MV-4-11 (cell line): ENCODE measurements around the gene PTPA.

Experiments used
- DNase-seq: peaks from one replicate; lab custom pipeline; 2025; lab: John Stamatoyannopoulos, UW

The PTPA gene

DNA sequence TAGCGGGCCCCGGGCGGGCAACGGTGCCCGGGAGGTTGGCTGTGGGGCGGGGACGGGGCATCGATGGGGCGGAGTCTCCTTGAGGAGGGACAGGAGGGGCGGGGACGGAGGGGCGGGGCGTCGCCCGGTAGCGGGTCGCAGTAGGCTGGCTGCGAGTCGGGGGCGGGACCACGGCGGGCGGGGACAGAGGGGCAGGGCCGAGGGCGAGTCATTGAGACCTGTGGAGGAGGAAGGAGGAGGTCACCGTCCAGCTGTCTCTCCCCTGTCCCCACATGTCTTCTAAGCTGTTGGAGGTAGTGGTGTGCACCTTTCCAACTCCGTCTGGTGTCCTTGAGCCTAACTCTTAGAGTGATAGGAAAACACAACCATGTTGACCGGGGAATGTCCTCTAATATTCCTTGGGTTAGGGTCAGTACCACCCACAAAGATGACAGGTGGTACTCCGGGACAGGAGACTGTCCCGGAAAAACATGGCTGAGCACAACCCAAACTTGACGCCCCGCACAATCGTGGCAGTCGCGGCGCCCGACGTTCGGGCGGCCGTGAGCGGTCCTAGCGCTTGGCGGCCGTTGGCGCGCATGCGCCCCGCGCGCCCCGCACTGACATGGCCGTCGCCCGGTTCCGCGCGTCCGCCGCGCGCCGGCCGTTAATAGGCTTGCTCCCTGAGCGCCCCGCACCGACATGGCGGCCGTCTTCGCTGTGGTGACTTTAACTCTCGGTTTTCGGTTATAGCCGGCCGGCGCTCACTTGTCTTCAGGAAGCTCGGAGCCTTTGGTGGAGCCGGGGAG lies at the start of gene PTPA, which contains the start of gene CRAT:
TSS of gene PTPA (plus strand) at position 676 of the 788 bp plus-strand sequence. CDS start 186 bp downstream, outside the sequence.
TSS of gene CRAT (minus strand) at position 54 of the 788 bp plus-strand sequence. CDS start 284 bp downstream, outside the sequence.
- DNase-seq = peak; percentile 88

DNA sequence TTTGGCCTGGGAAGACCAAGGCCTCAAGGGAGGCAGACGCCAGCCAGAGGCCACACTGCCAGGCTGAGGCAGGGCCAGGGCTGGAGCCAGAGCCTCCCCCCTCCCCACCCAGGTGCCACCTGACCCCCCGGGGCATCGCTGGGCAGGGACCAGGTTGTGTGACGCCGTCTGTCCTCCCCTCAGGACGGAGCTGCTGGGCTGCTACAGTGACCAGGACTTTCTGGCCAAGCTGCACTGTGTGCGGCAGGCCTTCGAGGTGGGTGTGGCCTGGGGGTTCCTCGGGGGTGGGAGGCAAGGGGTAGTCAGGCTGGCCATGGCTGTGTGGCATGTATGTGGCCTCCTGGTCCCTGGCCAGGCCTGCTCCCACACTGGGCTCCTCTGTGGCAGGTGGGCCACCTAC lies 48.2 kb upstream of the PTPA start:
- no peak for DNase-seq

DNA sequence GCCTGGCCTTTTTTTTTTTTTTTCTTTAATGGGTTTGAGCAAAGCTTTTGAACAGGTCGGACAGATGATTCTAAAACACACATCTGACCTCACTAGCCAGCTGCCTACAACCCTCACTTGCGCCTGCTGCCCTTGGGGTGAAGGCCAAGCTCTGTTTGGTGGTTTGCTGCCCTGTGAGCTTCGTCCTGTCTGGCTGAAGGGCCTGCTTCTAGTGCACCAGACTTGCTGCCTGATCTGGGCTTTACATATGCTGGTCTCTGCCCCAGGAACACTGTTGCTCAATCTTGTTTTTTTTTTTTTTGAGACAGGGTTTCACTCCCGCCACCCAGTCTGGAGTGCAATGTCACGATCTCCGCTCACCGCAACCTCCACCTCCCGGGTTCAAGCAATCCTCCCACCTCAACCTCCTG lies 46.7 kb upstream of the PTPA start:
- peak; percentile 67 for DNase-seq

DNA sequence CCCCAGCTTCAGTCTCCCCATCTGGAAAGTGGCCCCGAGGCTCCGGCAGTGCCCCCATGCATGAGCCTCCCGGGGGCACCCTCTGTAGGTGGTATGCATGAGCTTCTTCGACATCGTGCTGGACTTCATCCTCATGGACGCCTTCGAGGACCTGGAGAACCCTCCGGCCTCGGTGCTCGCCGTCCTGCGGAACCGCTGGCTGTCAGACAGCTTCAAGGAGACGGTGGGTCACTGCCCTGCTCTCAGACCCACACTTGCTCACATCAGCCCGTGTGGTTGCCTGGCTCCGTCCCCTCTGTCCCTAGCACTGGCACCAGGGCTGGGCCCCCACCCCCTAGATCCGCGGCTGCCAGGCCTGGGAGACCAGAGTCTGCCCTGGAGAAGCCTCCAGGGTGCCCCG lies 43.1 kb upstream of the PTPA start:
- DNase-seq = no peak

DNA sequence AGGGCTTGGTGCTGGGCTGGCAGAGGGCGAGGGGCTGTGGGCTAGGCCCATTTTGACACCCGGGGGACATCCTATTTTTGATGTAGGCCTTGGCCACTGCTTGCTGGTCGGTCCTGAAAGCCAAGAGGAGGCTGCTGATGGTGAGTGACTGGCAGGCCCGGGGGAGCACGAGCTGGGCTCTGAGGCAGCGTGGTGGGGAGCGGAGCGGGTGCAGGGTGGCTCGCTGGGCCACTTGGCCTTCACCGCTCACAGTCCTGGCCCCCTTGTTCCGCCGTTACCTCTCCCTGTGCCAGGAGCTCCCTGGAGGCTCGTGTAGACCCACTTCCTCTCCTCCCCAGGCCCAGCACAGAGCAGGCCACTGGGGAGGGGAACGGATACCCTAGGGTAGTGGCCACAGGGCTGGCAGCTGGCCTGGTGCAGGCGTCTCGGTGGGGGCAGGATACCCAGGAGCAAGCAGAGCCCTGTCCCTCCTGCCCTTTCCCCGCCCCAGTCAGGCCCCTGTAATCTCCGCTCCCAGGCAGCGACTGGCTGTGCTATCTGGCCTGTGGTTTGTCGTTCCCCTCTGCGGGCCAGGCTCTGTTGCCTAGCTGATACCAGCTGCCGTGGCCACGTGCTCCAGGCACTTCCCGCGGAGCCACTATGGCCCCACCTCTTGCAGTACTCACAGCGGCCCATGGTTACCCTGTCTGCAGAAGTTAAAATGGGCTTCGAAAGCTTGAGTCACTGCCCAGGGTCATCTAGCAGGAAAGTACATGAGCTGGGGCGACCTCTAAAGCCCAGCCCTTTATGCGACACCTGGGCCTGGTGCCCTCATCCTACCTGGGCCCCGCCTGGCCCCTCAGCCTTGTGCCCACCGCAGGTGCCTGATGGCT lies 42.0 kb upstream of the PTPA start:
- peak; percentile 95 for DNase-seq

DNA sequence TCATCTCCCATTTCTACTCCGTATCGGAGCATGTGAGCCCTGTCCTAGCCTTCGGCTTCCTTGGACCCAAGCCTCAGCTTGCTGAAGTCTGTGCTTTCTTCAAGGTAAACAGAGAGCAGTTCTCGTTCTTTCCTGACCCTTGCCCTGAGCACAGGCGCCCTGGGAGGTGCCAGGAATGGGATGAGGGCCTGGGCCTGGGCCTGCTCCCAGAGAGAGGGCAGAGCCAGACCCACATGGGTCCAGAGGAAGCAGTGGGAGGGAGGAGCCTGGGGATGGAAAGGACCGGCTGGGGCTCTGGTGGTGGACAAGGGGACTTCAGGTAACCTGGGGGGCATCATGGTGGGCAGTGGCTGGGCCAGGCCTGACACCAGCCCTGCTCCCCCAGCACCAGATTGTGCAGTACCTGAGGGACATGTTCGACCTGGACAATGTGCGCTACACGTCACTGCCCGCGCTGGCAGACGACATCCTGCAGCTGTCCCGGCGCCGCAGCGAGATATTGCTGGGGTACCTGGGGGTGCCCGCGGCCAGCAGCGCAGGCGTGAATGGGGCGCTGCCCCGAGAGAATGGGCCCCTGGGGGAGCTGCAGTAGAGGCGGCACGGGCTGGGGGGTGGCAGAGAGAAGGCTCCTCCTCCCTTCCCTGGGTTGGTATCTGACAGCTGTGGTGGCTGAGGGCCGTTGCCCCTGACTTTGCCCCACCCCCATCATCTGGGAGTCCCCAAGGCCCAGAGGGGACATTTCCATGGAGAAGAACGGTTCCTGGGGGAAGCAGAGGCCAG lies 41.2 kb upstream of the PTPA start:
- DNase-seq = no peak

DNA sequence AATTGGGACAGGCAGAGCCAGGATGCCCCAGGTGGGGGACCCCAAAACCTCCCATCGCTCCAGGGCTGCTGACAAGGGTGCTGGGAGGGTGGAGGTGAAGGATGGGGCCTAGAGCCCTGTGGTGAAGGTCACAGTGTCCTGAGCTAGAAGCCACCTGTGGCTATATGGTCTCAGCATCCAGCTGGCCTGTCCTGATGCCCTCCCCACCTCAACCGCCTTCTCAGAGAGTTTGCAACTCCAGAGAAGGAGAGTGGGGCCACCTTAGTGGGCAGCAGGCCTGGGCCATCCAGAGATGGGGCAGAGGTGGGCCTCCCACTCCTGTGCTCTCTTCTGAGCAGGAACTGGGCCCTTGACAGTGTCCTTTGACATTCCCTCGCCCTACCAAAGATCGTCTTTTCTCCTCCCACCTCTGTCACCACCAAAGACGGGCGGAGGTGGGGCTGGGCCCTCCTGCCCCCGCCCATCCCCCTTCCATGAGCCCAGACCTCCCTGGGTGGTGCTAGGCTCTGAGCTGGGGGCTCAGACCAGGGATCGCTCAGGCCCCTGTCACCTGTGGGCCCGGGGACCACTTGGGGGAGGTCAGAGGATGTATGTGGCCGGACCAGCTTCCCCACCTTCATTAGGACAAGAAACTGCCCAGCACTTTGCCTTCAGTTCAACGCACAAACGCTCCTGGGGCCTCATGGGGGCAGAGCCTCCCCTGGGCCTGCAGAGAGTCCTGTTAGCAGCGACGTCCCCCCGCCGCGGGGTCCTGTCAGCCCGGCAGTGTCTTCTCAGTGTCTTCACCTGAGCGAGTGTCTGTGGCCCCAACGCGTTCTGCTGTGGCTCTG lies 40.3 kb upstream of the PTPA start:
- no peak for DNase-seq

DNA sequence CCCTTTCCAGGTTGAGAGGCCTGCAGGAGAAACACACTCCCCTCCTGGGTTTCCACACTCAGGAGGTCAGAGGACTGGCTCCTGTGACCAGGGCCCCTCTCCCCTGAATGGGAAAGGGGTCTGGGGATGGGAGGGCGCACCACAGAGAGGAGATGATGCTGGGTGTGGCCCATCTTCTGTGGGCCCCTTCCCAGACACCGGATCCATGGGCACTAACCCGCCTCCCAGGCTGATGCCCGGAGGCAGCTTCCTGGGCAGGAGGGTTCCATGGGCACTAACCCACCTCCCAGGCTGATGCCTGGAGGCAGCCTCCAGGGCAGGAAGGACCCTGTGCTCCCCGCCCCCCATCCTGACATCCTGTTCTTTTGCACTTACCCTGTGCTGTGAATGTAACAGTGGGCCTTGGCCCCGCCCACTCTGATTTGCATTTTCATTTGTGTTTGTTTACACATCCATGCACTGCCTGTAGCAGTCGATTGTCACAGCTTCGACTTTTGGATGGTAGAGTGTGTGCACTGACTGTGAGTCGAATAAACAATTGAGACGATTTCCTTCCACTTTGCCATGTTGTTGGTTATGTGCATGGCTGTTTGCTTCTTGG lies 39.6 kb upstream of the PTPA start:
- DNase-seq = no peak

DNA sequence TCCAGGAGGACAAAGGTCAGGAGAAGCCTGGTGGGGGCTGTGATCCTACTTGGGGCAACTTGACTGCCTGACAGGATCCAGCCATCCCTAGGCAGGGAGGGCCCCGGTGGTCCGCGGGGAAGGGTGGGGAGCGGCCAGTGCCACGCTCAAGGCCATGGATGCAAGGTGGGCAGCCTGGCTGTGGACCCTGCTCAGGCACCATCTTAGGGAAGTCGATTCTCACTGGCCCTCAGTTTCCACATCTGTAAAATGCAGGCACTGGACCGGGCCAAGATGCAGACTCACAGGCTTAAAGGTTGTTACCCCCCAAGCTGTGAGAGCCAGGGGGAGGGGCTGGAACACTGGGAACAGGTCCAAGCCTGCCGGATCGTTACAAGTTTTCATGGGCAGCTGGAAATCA lies 39.0 kb upstream of the PTPA start:
- DNase-seq = no peak

DNA sequence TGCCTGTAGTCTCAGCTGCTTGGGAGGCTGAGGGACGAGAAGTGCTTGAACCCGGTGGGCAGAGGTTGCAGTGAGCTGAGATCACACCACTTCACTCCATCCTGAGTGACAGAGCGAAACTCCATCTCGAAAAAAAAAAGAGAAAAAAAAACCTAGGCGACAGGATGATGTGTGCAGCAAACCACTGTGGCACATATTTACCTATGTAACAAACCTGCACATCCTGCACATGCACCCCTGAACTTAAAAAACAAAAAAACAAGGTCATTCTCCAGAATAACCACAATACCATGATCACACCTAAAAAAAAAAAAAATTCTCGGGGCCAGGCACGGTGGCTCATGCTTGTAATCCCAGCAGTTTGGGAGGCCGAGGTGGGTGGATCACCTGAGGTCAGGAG lies 37.8 kb upstream of the PTPA start:
- DNase-seq = no peak

DNA sequence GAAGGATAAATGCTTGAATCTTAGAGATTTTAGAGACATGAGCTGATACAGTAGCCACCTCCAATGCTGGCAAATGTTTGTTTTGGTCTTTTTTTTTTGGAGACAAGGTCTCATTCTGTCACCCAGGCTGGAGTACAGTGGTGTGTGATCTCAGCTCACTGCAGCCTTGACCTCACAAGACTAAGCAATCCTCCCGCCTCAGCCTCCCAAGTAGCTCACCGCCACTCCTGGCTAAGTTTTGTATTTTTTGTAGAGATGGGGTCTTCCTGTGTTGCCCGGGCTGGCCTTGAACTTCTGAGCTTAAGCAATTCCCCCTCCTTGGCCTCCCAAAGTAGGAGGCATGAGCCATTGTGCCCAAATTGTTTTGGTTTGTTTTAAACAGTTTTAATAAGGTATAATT lies 37.1 kb upstream of the PTPA start:
- DNase-seq = no peak

DNA sequence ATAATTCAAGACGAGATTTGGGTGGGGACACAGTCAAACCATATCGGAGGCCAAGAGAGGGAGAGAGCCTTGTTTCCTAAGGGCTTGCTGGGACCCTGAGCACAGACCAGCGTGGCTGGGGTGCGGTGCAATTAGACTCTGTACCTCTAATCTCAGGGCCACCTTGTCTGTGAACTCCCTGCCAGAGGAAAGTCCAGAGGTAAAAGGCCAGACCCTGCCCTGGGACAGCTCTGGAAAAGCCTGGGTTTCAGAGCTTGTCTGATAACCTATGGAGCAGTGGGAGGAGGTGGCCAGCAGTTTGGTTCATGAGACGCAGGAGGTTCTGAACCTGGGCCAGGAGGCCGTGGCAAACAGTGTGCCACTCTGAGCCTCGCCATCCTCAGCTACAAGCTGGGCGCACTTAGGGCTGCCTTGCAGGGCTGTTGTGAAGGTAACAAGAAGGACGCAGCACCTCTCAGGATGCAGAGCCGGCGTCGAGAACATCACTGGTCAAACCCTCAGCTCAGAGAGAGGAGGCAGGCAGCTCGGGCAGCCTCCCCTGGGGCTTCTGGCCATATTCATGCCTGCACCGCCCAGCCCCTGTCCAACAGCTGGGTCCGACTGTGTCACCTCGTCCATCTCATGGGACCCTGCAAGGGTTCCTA lies 35.1 kb upstream of the PTPA start:
- DNase-seq = no peak

DNA sequence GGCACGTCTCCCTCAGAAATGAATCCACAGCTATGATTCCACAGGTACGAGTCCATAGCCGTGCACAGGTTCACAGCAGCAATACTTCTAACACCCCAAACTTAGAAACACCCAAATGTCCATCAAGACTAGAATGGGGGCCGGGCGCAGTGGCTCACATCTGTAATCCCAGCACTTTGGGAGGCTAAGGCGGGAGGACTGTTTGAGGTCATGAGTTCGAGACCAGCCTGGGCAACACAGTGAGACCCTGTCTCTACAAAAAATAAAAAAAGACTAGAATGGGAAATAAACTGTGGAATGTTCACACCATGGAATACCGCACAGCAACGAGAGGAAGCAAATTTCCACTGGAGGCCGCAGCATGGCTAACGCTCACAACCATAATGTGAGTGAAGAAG lies 34.6 kb upstream of the PTPA start:
- no peak for DNase-seq

DNA sequence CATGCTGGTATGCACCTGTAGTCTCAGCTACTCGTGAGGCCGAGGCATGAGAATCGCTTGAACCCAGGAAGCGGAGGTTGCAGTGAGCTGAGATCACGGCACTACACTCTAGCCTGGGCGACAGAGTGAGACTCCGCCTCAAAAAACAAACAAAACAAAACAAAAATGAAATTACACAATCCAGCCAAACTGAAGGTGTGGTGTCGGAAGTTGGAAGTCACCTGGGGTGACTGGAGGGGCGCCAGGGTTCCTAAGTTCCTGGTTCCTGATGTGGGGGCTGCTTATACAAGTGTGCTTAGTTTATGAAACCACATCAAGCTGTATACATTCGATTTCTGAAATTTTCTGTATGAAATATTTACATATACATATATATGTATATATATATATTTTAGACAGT lies 34.0 kb upstream of the PTPA start:
- no peak for DNase-seq

DNA sequence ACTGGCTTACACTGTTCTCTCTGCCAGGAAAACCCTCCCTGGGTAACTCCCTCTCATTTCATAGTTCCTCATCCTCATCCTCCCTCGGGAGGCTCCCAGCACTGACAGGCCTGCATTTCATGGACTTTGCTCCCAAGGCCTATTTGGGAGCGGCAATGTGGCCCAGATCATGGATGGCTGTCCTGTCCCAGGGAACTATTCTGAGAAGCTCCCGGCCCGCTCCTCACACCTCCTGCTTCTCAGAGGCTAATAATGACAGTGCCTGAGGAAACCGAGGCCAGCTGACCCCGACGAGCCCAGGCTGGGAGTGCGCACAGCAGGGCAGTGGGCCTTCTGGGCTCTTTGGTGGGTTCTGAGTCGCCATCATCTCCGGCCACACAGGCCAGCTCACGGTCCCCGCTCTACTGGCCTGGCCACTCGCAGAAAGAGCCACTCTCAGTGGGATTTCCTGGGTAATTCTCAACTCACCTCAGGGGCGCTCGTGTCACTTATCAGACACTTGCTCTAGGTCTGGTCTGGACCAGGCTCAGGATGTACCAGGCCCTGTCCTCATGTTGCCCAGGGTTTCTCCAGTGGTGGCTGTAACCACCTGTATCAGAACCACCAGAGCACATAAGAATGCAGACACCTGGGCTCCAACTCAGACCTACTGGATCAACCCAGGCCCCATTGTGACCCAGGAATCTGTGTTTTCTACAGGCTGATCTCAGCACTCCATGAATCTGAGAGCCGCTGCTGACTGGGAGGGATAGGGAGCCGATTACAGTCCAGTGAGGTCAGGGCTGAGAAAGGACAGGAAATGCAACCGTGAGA lies 32.3 kb upstream of the PTPA start:
- no peak for DNase-seq

DNA sequence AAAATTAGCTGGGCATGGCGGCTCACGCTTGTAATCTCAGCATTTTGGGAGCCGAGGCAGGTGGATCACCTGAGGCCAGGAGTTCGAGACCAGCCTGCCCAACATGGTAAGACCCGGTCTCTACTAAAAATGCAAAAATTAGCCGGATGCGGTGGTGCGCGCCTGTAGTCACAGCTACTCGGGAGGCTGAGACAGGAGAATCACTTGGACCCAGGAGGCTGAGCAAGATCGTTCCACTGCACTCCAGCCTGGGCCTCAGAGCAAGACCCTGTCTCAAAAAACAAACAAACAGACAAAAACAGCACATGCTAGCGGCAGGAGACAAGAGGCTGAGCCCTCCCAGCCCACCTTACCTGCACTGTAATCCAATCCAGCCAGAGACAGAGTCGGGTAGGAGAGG lies 31.4 kb upstream of the PTPA start:
- no peak for DNase-seq

DNA sequence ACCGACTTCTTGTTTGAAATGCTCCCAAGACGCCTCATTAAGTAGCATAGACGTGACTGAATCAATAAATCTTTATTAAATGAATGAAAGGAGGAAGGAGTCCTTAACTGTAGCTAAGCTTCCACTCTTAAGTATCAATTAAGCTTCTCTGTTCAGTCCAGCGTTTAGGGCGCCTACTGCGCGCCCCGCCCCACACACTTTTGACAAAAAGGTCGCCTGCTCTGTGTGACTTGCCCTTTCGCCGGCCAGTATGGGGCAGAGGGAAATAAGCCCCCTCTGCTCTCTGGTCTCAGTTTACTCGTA lies 31.0 kb upstream of the PTPA start:
- DNase-seq = no peak

DNA sequence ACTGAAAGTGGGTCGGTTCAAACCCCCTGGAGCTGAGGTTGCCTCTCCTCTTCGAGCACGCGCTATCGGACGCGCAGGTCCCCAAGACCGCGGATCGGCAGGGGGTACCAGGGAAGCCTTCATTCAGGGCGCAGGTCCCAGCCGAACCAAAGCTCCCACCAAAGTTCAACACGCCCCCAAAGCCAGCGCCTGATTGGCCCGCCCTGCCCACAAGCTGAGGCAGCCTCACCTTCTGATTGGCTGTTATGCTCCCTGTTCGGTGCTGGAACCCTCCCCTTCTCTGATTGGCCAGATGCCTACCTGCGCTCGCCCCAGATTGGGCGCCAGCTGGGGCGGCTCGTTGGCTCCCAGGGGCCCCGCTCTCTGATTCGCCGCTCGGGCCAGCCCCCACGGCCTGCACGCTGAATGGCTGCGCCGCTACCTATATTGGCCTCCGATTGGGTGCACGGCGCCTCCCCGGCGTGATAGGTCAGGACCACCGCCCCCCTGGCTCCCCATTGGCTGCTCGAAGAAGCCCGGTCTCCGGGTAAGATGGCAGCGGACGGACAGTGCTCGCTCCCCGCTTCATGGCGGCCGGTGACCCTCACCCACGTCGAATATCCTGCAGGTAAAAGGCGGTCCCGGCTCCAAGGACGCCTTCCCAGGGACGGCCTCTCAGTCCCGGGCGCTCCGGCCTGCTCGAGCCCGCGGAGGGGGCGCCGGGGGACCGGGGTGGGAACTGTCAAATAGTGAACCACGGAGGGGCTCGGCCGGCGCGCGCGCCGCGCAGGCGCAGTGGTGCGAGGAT lies 30.4 kb upstream of the PTPA start, which contains the start of gene DOLPP1:
TSS of gene DOLPP1 (plus strand) at position 511 of the 787 bp plus-strand sequence. CDS start at position 532, 21 bp downstream.
- DNase-seq = peak; percentile 98

DNA sequence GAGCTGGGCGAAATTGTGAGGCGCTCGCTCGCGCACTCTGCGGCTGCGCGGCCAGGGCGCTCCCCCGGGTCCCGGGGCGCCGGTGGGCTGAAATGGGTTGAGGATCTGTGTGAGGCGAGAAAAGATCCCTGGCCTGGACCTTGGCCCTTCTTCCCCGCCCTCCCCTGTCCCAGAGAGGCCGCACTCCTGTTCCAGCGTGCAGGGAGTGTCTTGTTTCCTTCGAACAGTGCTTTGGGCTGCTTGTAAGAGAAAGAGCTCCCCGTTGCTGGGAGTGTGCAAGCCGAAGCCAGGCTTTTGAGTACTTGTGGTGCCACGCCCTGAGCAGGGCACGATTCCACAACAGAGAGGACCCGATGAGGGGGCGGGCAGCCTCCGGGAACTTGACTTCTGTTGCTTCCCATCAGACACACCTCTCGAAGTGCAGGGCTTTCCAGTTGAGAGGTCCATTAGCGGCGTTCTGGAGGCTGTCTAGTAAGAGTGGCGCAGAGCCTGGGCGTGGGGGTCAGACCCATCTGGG lies 29.8 kb upstream of the PTPA start:
- DNase-seq = no peak
